Ovary (tissue), 9 donors: ENCODE results near the gene RWDD1. TPM values are rescaled to one million over a fixed set of nuclear protein-coding genes. Genes with fewer than 3 reads are reported as not detected.

ENCODE experiments used
- DNase-seq, 5 donors: peaks; one replicate each; pipeline ENCODE4 v3.0.0-alpha.2; 2019 to 2020
- H3K27ac ChIP-seq, 2 donors: fragments of 200-600 bp; one replicate each; pipeline versions ENCODE4 v1.5.1 to v1.8.0; 2019 to 2022
- H3K27me3 ChIP-seq: fragments of 200-600 bp; one replicate; pipeline ENCODE4 v1.8.0; 2022
- H3K36me3 ChIP-seq: fragments of 200-600 bp; sonication (generic); one replicate; pipeline ENCODE4 v1.5.1; 2019
- H3K4me1 ChIP-seq: one replicate; pipeline ENCODE4 v1.8.1; 2013; ENCODE audit warnings: mild to moderate bottlenecking, moderate library complexity; ENCODE audit not compliant: insufficient read depth
- H3K4me3 ChIP-seq: fragments of 200-600 bp; sonication (generic); one replicate; pipeline ENCODE4 v1.5.1; 2017
- H3K9me3 ChIP-seq, 2 donors: fragments of 200-600 bp in 1 of 2; sonication (generic) in 1 of 2; one replicate each; pipeline versions ENCODE4 v1.5.1 to v1.8.1; 2013 to 2019; ENCODE audit warnings: mild to moderate bottlenecking in 1 of 2, moderate library complexity in 1 of 2
- CTCF ChIP-seq, 3 donors: fragments of 450-650 bp in 2 of 3; fragments of 200-600 bp in 1 of 3; IDR thresholded peaks; one replicate each; pipeline versions ENCODE4 v1.5.1 to v1.8.0; 2016 to 2022; ENCODE audit warnings: antibody characterized with exemption in 3 of 3, mild to moderate bottlenecking in 1 of 3
- EP300 ChIP-seq: sonication (generic); formaldehyde crosslinking; IDR thresholded peaks from one replicate; pipeline ENCODE4 v1.6.1; 2017; ENCODE audit warnings: antibody characterized with exemption
- POLR2A ChIP-seq: fragments of 450-650 bp; IDR thresholded peaks from one replicate; pipeline ENCODE4 v1.6.1; 2017; ENCODE audit warnings: antibody characterized with exemption, mild to moderate bottlenecking, moderate library complexity
- WGBS, 3 donors: extraction: QIAGEN DNeasy Blood & Tissue Kit in 1 of 3; methylation state at CpG; one replicate each; pipeline versions ENCODE4 v1.1.5 to v1.1.7; 2013 to 2017; 5-methylcytosine and 5-hydroxymethylcytosine counted together
- intact Hi-C, 4 donors: fragments of 100-400 bp; cut with DNase I; formaldehyde crosslinking; loops; one replicate each; pipeline versions ENCODE4 v1.11.0 to v1.15.1; 2022 to 2023
- polyA plus RNA-seq, 2 donors: library from polyadenylated mRNA; stranded (reverse); fragments of 200-250 nt in 1 of 2; fragments of 350-450 nt in 1 of 2; fragmentation: Illumina TruSeq in 1 of 2; extraction: RNeasy Lipid Tissue Mini Kit (QIAGEN cat#74804) in 1 of 2; gene quantifications; one replicate each; pipeline ENCODE4 v1.2.3, GENCODE V29; 2013 to 2014
- total RNA-seq, 7 donors: library from RNA; depleted of rRNA in 2 of 7; stranded (reverse); fragments of >200 nt in 2 of 7; fragmentation: NEBNext Ultra II Directional in 3 of 7; extraction: Animal tissue kit (Norgen Biotek cat#: 25700) in 3 of 7; gene quantifications; one replicate each; pipeline versions ENCODE4 v1.1.0 to v1.2.4, GENCODE V29; 2016 to 2023
- donor health status: DM: no; HTN: no; CAD: no; lungs with moderate emphysema.
- donor health status: DM: no; HTN: no; CAD: no.
- donor health status: Bipolar disorder and iron deficiency.
- donor health status: DM: yes; HTN: yes; CAD: no.
- donor health status: DM: no; HTN: no; CAD: no.
- donor health status: DM: yes; HTN: yes; CAD: no.

Gene RWDD1
- total and polyA plus RNA-seq, 9 donors, result 36.5 to 82.2 (median 49.3) TPM

- H3K27me3 ChIP-seq, result no peaks in the 10 kb centered on the region
- H3K4me1 ChIP-seq, result no peaks in the 10 kb centered on the region
- no peak overlapping the region for H3K4me3 ChIP-seq
- no peak for TF ChIP-seq POLR2A
- no peak for TF ChIP-seq EP300
- TF ChIP-seq CTCF (IDR thresholded peaks at IDR 0.05), result no peak
- 76 to 82% (median 79%) methylated on average over 7 of the region's 7 CpGs for WGBS, 3 donors
- H3K27ac ChIP-seq, result no peak overlapping the region
- intact Hi-C loops, result loop anchor here in 2 of 4 donors (5.0 to 10.0 kb wide), 2 partner anchors 287 to 290 kb away; partner anchors contain the start of gene TSPYL1 (in 2 of the 2)
- no peaks in the 10 kb centered on the region for H3K36me3 ChIP-seq
- DNase-seq, result no peak
- no peaks in the 10 kb centered on the region for H3K9me3 ChIP-seq
These were observed 7.0 kb upstream of the RWDD1 start for GRCh38 chr6:116564311-116564710.

- no peaks in the 10 kb centered on the region for H3K27me3 ChIP-seq
- intact Hi-C loops, result loop anchor here in 2 of 4 donors (5.0 to 10.0 kb wide), 2 partner anchors 288 to 290 kb away; partner anchors contain the start of gene TSPYL1 (in 2 of the 2)
- H3K4me3 ChIP-seq, result no peak overlapping the region
- WGBS, 3 donors, result 48 to 60% (median 49%) methylated on average over 42 of the region's 42 CpGs
- DNase-seq, result peak in 4 of 5 donors; percentile 13 to 47 (median 32)
- TF ChIP-seq EP300 (no peak), POLR2A (no peak), CTCF (IDR thresholded peaks at IDR 0.05) (no peak)
- no peak overlapping the region for H3K27ac ChIP-seq
- no peaks in the 10 kb centered on the region for H3K9me3 ChIP-seq
- H3K36me3 ChIP-seq, result no peaks in the 10 kb centered on the region
- no peaks in the 10 kb centered on the region for H3K4me1 ChIP-seq
These were observed 6.1 kb upstream of the RWDD1 start for GRCh38 chr6:116564921-116565872.

- TF ChIP-seq CTCF (IDR thresholded peaks at IDR 0.05) (no peak), POLR2A (no peak), EP300 (no peak)
- intact Hi-C loops, result loop anchor here in 1 of 4 donors (10.0 kb wide), 1 partner anchor 293 kb away; the partner anchor contains the start of gene TSPYL1
These were observed 3.2 kb upstream of the RWDD1 start for GRCh38 chr6:116568111-116568510.

DNA sequence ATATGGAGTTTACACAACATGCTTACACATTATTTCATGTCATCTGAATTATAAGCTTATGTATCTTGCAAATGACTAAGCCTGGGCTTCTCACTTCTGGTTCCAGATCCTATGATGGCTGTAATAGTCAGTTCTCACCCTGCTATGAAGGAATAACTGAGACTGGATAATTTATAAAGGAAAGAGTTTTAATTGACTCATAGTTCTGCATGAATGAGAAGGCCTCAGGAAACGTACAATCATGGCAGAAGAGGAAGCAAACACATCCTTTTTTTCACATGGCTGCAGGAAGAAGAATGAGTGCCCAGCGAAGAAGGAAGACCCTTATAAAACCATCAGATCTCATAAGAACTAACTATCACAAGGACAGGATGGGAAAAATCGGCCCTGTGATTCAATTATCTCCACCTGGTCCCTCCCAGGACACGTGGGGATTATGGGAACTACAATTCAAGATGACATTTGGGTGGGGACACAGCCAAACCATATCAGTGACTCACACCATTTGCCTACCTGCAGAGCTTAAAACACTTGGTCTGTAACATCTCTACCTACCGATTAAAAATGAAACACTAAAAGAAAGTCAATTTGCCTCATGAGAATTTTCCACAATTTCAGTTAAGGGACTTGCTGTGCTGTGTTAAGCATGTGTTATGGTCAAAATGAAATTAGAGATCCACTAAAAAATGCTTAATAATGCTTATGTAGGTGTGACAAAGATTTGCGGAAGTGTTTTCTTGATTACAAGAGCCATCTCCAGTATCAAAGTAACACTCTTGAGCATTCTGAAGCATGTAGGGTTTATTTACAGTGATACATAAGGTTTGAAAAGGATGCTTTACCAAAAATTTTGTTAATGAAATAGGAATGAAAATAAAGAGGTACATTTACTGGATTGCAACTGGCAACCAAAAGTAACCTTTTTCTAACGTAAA lies 2.2 kb upstream of the RWDD1 start:
- 65 to 67% (median 66%) methylated on average over 7 of the region's 7 CpGs for WGBS, 3 donors
- Histone ChIP-seq H3K4me1 (peaks cover 2% of the 10 kb centered on the region), H3K27me3 (no peaks in the 10 kb centered on the region), H3K27ac (no peak overlapping the region), H3K36me3 (no peaks in the 10 kb centered on the region), H3K9me3 (no peaks in the 10 kb centered on the region), H3K4me3 (no peak overlapping the region)
- intact Hi-C loops, result loop anchor here in 1 of 4 donors (10.0 kb wide), 1 partner anchor 294 kb away; the partner anchor contains the start of gene TSPYL1
- TF ChIP-seq CTCF (IDR thresholded peaks at IDR 0.05) (no peak), POLR2A (no peak)
- DNase-seq, result no peak

More at GRCh38 chr6:116568111-116568510, 3.2 kb upstream of the RWDD1 start:
- Histone ChIP-seq H3K4me1 (peaks cover 2% of the 10 kb centered on the region), H3K36me3 (no peaks in the 10 kb centered on the region), H3K4me3 (no peak overlapping the region), H3K27ac (no peak overlapping the region), H3K9me3 (no peaks in the 10 kb centered on the region), H3K27me3 (no peaks in the 10 kb centered on the region)
- no peak for DNase-seq
